Left renal pelvis (tissue), 4 donors: Measurements from ENCODE around the gene TRIM43B. TPM values are rescaled to one million over a fixed set of nuclear protein-coding genes. Genes with fewer than 3 reads are reported as not detected.
"Not testable (repeated sequence)": the region's sequence is repeated elsewhere in the genome, so short reads cannot be mapped to it uniquely, and the experiment has no call there.

ENCODE experiments used
- DNase-seq, 4 donors: peaks; one replicate each; pipeline ENCODE4 v3.0.0-alpha.2; 2013; ENCODE audit warnings: low read depth in 4 of 4, low spot score in 3 of 4
- polyA plus RNA-seq, 4 donors: library from polyadenylated mRNA; unstranded; fragments of 120-200 nt; gene quantifications; one replicate each; pipeline ENCODE4 v1.2.1, GENCODE V29; 2013; ENCODE audit not compliant: insufficient read length in 4 of 4

TRIM43B gene
- polyA plus RNA-seq: under 1 TPM in 1 of 4 donors, not detected in 3; 0.67 TPM

DNA sequence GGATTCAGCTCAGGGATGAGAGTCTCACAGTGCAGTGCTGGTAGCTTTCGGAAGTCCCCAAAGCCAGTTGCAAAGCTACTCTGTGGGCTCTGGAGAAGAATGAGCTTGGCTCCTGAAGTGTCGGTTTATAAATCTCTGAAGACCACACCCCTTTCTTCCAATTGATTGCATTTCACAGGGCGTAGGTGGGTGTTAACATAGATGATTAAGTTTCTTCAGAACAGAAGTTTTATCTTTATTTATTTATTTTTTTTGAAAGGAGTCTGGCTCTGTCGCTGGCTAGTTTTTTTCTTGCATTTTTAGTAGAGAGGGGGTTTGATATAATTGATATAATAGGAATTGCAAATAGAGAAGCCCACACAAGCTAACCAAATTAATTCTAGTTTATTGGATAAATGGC lies at the start of gene TRIM43B:
TRIM43B (minus strand) TSS at position 101 of the 400 bp plus-strand sequence. CDS start 2,040 bp downstream, outside the sequence.
- DNase-seq: not testable (repeated sequence)

DNA sequence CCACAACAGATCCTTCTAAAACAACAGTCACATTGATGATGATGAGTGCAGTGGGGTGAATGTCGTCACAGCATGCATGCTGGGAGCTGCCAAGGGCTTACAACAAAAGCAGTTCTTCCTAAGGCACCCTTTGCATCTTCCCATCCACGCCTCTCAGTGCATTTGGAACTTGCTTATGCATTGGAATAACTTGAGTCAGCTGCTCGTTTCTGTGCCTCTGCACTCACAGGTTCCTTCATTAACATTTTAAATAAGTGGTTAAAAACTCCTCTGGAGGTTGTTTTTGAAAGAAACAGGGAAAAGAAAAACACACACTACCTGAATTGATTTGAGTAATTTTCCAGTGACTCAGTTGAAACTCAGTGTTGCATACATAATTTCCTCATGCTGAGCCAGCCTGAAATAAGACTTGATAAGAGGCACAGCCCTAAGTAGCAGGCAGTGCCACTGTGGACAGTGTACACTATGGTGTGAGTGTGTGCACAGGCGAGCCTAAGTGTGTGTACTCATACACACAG lies 46.8 kb upstream of the TRIM43B start:
- no peak for DNase-seq

DNA sequence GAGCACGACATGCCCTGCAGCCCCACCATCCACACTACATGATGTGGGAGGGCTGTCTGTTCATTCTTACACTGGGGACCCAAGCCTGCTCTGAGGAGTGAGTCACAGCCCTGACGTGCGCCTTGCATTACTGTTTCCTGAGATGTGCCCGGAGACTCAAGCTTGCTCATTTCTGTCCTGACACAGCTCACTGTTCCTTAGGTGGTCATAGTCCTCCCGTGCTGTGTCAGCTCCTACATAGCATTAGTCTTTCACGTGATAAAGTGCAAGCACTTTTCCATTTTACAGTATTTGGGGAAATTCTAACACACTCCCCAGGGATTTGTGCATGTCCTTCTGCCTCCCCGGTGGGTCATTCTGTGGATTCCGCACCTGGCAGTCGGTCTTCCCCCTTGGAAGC lies 46.2 kb upstream of the TRIM43B start:
- no peak for DNase-seq

DNA sequence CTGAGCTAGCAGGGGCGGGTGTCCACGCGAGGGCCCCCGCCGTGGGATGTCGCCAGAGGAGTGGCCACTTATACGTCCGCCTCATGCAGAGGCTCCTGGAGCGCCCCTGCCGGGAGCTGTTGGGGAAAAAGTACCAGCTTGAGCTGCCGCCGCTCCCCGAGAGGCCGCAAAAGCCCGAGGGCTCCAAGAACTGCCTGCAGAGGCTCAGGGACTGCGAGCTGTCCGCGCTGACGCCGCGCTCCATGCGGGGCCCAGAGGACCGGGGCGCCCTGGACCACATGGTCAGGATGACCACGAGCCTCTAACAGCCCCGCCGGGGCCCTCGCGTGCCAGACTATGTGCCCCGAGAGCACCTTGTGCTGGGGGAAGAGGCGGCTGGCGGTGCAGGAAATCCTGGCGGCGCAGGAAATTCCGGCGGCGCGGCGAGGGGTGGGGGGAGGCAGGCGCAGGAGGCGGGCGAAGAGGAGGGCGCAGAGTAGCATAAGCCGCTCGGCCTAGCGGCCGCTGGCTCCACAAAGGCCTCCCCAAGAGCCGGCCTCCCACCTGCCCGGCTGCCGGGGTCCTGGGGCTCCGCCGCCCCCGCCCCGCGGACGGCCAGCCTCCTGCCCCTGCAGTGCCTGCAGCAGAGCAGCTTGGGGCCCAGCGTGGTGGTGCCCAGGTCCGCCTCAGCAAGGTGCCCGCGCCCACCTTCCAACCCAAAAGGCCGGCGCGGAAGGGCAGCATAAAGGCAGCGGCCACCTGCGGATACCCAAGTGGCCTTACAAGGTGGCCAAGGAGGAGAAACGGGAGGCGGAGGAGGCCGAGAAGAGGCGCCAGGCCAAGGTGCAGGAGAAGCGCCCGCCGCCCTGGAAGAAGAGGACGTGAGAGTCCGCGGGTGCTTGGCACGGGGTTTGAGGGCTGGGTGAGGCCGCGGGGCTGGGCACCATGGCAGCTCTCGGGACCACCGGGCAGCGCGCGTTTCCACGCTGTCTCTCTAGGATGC lies 42.1 kb upstream of the TRIM43B start:
- DNase-seq: peak; percentile 55 to 66 (median 62)

DNA sequence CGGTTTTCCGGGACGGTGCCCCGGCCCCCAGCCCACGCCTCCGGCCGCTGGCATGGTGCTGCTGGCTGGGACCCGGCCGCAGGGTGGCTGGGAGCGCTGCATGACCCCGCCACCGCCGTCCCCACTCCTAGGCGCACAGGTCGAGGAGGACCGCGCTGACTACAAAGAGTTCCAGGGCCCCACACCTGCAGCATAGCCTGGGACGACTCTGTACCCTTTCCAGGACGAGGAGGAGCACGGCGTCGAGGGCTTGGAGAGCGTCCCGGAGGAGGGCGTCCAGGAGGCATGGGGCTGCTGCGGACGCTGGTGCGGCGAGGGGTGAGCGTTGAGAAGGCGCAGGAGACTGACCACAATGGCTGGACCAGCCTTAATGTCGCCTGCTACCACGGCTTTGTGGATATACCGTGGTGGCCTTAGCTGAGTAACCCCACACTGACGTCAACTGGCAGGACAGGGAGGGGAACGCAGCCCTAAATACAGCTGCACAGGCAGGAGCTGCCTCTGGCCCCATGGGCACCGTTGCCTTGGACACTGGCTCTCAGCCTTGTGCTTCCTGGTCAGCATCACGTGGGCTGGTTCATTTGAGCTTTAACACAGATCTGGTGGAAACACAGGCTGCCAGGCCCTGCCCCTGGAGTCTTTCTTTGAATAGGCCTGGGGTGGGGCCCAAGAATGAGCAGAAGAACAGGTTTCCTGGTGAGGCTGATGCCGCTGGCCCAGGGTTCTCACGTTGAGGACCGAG lies 40.9 kb upstream of the TRIM43B start:
- peak in 2 of 4 donors; percentile 7 to 22 for DNase-seq

DNA sequence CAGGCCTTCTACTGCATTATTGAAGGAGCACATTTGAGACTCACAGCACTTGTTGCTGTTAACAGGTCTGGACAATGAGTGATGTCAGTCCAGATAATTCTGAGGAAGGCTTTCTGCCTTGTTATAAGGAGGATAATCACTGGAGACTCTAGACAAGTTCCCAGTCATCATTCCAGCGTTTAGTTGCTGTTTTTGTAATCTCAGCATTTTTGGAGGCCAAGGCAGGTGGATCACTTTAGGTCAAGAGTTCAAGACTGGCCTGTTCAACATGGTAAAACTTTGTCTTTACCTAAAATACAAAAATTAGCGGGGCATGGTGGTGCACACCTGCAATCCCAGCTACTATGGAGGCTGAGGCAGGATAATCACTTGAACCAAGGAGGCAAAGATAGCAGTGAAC lies 39.6 kb upstream of the TRIM43B start:
- no peak for DNase-seq

DNA sequence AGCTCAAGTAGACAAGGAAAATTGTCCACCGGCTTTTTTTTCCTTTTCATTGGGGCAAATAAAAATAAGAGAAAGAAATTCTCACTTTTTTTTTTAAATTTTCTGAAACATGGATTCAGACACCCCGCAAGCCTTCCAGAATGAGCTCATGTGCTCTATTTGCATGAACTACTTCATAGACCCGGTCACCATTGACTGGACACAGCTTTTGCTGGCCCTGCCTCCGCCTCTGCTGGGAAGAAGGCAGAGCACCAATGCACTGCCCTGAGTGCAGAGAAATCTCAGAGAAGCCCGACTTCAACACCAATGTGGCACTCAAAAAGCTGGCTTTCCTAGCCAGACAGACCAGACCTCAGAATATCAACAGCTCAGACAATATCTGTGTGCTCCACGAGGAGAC lies 30.2 kb upstream of the TRIM43B start:
- DNase-seq: no peak

DNA sequence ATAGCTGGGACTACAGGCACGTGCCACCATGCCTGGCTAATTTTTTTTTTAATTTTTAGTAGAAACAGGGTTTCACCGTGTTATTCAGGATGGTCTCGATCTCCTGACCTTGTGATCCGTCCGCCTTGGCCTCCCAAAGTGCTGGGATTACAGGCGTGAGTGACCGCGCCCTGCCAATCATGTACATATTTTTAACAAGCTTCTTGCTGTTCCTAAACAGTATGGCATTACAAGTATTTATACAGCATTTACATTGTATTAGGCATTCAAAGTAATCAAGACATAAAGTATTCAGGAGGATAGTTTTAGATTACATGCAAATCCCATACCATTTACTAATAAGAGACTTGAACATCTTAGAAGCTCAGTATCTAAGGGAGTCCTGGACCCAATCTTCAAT lies 29.7 kb upstream of the TRIM43B start:
- DNase-seq: not testable (repeated sequence)

DNA sequence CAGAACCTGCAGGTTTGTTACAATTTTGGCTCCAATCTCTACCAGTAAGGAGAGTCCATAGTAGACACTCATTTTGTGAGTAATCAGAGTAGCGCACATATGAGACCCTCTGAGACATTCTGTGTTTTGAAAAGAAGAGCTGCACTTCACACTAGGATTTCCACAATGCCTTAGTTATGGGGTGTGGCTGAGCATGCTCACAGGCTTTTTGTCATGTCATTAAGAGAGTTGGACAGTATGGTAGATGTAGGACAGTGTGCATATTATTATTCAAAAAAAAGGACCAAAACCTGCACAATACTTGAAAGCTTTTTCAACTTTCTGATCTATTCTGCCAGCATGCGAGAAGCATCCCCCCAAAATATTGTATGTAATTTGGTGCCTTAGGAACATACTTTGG lies 24.9 kb upstream of the TRIM43B start:
- no peak for DNase-seq

DNA sequence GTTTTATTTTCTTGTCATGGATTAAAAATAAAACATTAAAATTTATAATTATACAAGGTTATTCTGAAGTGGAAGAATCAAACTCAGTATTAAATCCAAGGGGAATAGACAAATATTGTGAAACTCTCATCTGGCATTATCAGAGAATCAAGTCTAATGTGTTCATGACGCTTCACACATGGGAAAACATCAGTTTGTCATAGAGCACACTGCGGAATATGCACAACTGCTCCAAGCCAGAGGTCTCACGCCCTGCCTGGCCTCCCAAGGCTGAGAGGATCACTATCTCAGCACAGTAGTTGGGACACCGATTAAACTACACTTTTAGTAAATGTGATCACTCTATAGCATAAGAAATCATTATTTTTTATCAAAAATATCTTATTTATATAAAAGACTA lies 20.7 kb upstream of the TRIM43B start:
- DNase-seq: no peak

DNA sequence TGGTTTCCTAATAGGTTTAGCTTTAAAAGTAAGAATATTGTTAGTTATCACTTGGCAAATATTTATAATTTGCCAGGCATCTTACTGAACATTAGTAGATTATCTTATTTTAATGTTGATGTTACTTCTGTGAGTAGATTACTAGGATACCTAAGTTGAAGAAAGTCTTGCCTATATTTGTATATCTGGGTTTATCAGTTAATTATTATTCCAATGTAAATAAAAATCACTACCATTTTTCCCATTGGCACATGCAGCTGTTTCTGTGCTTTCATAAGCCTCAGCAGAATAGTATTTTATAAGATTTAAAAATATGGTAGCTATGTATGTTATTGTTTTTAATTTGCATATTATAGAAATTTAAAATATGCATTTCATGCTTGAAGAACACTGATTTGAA lies 16.3 kb upstream of the TRIM43B start:
- DNase-seq: no peak

DNA sequence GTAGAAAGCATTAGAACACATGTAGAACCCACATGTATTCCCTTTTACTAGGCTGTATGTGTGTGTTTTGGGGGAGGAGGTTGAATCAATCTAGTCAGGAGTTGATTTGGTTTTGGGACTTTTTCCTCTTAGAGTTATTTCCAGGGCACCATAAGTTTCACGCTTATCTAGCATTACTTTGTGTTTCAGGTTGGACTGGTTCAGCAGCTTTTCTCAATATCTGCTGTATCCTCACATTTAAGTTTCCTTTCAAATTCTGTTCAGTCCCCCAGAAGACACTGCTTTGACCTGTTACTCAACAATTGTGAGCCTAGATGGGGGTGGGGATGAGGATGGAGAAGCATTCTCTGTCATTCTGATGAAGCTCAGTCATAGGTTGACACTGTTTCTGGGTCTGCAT lies 7.5 kb upstream of the TRIM43B start:
- DNase-seq: peak in 1 of 4 donors; percentile 10

DNA sequence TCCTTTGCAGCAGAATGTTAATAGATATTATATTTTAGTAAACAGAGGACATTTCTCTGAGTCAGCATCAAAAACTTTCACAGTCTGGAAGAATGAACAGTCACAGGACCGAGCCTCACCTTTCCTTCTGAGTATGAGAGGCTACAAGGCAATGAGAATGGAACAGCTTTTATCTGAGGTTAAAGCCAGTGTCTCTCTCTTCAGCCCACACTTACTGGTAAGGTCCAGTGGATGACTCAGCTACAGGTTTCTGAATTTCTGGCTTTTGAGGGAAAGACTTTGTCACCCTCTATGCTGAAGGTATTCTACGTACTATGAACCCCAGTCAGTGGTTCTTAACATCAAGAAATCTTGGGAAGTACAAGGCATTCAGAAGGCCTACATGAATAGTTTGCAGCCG lies 9.5 kb downstream of the TRIM43B start:
- not testable (repeated sequence) for DNase-seq

DNA sequence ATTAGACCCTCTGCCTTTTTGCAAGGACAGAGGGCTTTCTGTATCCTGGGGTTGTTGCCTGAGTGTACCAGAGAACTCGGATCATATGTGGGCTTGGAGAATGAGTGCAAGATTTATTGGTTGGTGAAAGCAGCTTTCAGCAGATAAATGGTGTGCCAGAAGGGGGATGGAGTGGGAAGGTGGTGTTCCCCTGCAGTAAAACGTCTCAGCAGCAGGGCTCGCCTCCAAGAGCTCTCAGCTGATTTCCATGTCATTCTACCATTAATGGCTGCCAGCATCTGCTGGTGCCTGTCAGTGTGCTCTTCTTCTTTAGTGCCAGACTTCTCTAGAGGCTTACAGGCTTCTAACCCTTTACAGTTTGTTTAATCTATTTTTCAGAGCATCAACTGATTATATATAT lies 16.6 kb downstream of the TRIM43B start:
- not testable (repeated sequence) for DNase-seq

DNA sequence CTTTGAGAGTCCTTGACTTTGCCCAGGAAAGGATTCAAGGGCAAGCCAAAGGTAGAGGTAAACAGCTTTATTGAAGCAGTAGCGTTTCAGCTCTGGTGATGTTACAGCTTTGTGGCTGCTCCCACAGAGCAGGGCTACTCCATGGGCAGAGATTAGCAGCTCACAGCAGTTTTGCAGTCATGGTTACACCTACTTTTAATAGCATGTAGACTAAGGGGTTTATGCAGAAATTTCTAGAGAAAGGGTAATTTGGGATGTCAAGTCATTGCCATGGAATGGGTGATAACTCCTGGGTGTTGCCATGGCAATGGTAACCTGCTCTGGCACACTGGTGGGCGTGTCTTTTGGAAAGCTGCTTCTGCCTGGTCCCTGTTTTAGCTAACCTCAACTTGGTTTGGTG lies 18.0 kb downstream of the TRIM43B start:
- DNase-seq: not testable (repeated sequence)

DNA sequence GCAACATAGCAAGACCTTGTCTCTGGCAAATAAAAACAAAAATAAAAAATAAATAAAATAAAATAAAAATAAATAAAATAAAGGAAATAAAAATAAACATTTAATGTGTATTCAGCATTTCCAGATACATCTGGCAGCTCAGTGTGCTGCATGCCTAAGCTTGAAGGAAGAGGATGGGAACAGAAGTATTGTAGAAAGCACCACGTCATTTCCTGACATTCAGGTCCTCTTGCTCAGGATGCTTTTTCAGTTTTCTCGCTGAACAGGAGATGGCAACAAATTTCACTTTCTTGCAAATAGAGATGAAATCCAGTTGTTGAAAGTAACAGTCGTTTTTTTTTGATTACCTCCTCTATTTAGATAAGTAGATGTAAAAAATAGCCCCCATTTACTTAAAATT lies 21.3 kb downstream of the TRIM43B start:
- not testable (repeated sequence) for DNase-seq

DNA sequence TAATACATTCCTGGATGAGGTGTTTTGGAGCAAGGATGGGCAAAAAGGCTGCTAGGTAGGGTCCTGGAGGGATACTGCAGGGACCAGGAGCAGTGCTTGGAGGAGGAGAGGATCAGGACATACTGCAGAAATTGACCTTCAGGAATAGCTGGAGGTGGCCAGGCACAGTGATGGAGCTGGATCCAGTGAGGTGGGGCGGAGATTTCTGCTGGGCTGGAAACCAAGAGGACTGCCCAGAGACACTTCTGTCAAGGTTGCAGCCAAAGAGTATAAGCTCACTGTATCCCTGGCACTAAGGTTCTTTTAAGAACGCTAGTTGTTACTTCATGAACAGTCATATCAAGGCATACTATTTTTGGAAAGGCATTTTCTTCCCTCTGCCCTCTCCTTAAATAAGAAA lies 39.2 kb downstream of the TRIM43B start:
- not testable (repeated sequence) for DNase-seq

DNA sequence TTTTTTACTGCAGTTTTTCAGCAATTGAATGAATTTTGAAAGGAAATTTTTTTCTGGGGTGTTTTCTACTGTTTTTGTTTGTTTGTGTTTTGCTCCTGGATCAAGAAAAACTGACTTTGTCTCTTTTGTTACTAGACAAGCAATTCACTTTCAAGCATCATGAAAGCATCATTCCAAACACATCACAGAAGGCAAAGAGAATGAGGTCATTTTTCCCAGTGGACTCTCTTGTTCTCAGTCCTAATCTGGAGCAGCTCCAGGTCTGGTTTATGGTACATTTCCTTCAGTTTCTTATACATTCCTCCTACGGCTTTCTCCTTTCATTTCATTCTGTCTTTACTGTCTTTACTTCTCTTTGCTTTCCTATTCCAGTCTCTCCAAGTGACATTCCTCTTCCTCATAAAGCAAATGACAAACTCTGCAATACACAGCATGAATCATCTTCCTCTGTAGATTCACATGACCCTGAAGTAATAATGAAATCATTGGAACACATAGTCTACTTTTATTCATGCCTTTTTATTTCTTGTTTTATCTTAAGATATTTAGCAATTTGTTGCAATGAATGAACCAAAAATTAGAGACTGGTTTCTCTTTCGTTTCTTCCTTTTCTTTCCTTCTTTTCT lies 42.0 kb downstream of the TRIM43B start:
- DNase-seq: not testable (repeated sequence)

DNA sequence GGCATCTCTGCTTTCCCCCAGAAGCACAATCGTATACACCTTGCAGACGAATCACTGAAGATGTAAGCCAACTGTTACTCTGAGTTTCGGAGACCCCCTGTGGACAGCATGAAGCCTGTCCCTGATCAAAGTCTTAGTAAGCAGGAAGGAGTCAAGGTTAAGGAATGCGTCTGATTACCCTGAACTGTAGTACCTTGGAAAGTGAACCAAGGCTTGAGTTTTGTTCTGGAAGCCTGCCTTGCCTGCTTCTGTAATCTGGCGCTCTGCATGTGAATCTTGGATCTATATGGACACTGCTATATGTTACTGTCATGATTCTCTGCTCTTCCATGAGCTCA lies 48.7 kb downstream of the TRIM43B start:
- DNase-seq: not testable (repeated sequence)

DNA sequence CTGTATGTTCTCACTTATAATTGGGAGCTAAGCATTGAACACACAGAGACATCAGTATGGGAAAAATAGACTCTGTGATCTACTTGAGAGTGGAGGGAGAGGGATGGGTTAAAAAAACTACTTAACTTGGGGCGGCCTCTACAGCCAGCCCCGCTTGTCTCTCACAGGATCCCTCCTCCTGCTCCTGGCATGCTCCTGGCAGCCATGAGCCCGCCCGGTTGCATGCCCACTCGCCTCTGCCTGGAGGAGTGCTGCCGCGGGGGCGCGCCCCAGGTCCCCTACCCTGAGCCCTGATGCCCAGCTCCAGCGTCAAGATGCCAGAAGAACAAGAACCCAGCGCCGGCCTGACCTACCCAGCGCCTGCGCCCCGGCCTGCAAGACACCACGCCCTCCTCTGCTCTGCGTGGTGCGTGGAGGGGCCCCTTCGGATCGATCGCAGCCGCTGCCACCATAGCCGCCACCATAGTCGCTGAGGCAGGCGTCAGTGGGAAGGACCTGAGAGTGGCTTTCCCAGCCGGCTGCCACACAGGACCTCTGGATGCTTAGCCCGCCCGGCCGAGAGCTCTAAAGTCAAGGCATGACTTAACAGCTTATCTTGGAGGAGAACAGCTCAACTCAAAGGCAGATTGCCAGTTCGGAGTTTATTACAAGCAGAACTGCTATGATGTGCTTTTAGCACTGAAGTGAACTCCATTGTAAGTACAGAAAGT lies 49.2 kb downstream of the TRIM43B start:
- not testable (repeated sequence) for DNase-seq
